Activated naive CD4-positive, alpha-beta T cell treated with anti-CD3 and anti-CD28 coated beads, Interleukin-2, amount 50 U/mL, for 24 hours (primary cell): Measurements from ENCODE around the gene NDUFB2.
"Not testable (repeated sequence)": the region's sequence is repeated elsewhere in the genome, so short reads cannot be mapped to it uniquely, and the experiment has no call there.

Experiments used
- H3K27ac Mint-ChIP-seq: one replicate; pipeline ENCODE4 v1.8.0; 2021; ENCODE audit warnings: mild to moderate bottlenecking, mixed read lengths
- H3K27me3 Mint-ChIP-seq: one replicate; pipeline ENCODE4 v1.8.0; 2021; ENCODE audit warnings: mixed read lengths
- H3K36me3 Mint-ChIP-seq: one replicate; pipeline ENCODE4 v1.8.0; 2021; ENCODE audit warnings: mixed read lengths
- H3K4me1 Mint-ChIP-seq: one replicate; pipeline ENCODE4 v1.8.0; 2021; ENCODE audit warnings: mixed read lengths
- H3K4me3 Mint-ChIP-seq: one replicate; pipeline ENCODE4 v1.8.0; 2021; ENCODE audit warnings: mild to moderate bottlenecking, mixed read lengths
- H3K9me3 Mint-ChIP-seq: one replicate; pipeline ENCODE4 v1.8.0; 2021; ENCODE audit warnings: mixed read lengths

Gene NDUFB2

DNA sequence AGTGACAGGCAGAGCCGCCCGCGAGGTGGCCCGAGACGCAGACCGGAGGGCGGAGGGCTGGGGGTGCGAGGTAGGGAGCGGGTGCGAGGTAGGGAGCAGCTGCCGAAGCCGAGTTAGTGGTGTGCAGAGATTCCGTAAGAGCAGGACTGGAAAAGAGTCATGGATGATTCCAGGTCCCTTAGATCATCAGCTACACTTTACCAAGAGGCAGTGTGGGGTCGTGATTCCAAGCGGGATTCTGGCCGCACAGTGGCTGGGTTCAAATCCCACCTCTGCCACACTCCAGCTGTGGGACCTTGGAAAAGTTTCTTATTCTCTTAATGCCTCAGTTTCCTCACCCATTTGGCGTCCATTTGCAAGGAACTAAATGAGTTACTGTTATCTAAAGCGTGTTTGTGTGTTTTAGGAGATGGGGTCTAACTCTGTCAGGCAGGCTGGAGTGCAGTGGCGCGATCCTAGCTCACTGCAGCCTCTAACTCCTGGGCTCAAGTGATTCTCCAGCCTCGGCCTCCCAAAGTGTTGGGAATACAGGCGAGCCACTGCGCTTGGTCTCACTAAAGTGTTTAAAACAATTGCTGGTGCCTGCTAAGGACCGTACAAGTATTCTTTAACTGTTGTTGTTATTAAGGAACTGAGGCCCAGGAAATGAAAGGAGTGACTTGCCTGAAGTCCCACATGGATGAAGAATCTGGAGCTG lies 1.1 kb downstream of the NDUFB2 start:
- Mint-ChIP-seq H3K4me3 (peak overlapping the region; percentile 99), H3K27ac (peak overlapping the region; percentile 99), H3K27me3 (no peaks in the 10 kb centered on the region), H3K36me3 (peaks cover 7% of the 10 kb centered on the region), H3K4me1 (peaks cover 38% of the 10 kb centered on the region), H3K9me3 (no peaks in the 10 kb centered on the region)

DNA sequence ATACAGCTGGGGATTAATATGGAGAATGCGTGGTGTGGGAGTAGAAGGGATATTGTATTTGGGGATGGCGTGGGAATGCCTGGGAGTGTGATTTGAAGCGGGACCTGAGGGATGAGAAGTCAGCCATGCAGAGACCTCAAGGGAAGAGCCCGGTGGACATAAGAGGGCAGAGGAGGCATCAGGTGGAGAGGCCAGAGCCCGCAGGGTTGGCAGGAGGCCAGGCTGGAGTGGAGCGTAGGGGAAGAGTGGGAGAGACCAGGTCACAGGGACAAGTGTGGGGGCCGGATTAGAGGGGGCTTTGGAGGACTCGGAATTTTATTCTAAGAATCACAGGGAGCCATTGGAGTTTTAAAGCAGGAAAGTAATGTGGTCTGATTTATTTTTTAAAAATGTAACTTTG lies 2.0 kb downstream of the NDUFB2 start:
- Mint-ChIP-seq H3K36me3 (peaks cover 7% of the 10 kb centered on the region), H3K4me3 (peak overlapping the region; percentile 99), H3K27ac (peak overlapping the region; percentile 93), H3K9me3 (no peaks in the 10 kb centered on the region), H3K4me1 (peaks cover 43% of the 10 kb centered on the region), H3K27me3 (no peaks in the 10 kb centered on the region)

DNA sequence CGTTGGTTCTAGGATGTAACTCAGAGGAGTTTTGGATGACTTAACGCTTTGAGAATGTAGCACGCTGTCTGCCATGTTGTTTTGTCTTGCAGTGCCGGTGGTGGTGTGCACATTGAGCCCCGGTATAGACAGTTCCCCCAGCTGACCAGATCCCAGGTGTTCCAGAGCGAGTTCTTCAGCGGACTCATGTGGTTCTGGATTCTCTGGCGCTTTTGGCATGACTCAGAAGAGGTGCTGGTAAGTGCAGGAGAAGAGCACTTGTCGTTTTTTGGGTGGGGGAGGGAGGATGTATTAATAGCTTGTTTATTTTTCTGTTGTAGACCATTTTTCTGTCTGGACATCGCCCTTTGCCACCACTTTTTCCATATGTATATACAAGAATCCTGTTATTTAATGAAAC lies 6.3 kb downstream of the NDUFB2 start:
- H3K36me3 Mint-ChIP-seq = peaks cover 6% of the 10 kb centered on the region
- H3K27ac Mint-ChIP-seq = peak overlapping the region; percentile 11
- H3K9me3 Mint-ChIP-seq = no peaks in the 10 kb centered on the region
- H3K4me3 Mint-ChIP-seq = no peak overlapping the region
- H3K4me1 Mint-ChIP-seq = peaks cover 26% of the 10 kb centered on the region
- no peaks in the 10 kb centered on the region for H3K27me3 Mint-ChIP-seq

DNA sequence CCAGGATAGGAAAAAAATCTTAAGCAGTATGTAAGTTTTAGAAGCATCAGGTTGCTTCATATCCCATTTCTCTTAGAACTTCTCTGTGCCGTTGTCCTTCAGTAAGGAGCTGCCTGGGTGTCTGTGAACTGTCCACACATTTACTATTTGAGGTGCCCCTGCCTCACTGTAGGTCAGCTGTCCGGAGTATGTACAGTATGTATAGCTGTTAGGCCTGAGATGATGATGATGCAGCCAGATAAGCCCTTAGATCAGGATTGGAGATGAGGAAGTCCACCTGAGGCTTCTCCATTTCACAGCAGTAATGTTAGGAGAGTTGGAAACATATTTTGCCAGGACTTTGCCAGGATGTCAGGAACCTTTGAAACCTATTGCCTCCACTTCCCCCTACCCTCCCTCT lies 7.7 kb downstream of the NDUFB2 start:
- Mint-ChIP-seq H3K36me3 (peaks cover 2% of the 10 kb centered on the region), H3K4me1 (peaks cover 14% of the 10 kb centered on the region), H3K4me3 (no peak overlapping the region), H3K9me3 (no peaks in the 10 kb centered on the region), H3K27me3 (no peaks in the 10 kb centered on the region), H3K27ac (no peak overlapping the region)

DNA sequence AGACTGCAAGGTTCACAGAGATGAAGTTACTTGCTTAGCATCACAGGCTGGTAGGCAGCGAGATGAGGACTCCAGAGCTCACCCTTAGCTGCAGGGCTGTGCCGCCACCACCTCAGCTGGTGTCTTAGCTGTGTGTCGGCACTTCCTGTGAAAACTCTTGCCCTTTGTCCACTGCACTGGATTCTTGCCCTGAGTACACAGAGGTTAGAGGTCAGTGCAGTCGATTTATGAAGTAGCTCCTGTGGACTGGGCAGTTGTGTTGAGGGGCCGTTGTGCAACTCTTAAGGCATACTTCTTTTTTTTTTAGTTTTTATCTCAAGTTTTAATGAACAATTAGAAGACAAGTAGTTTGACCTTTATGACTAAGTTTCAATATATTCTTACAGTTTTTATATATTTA lies 10.6 kb downstream of the NDUFB2 start:
- no peak overlapping the region for H3K4me3 Mint-ChIP-seq

DNA sequence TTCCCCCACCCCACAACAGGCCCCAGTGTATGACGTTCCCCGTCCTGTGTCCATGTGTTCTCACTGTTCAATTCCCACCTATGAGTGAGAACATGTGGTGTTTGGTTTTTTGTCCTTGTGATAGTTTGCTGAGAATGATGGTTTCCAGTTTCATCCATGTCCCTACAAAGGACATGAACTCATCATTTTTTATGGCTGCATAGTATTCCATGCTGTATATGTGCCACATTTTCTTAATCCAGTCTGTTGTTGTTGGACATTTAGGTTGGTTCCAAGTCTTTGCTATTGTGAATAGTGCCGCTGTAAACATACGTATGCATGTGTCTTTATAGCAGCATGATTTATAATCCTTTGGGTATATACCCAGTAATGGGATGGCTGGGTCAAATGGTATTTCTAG lies 12.3 kb downstream of the NDUFB2 start:
- not testable (repeated sequence) for H3K4me3 Mint-ChIP-seq, H3K9me3 Mint-ChIP-seq, H3K27me3 Mint-ChIP-seq, H3K4me1 Mint-ChIP-seq, H3K36me3 Mint-ChIP-seq, H3K27ac Mint-ChIP-seq

More for the DNA sequence above, 10.6 kb downstream of the NDUFB2 start:
- Mint-ChIP-seq H3K4me1 (peaks cover 8% of the 10 kb centered on the region), H3K27me3 (no peaks in the 10 kb centered on the region), H3K27ac (no peak overlapping the region), H3K9me3 (no peaks in the 10 kb centered on the region), H3K36me3 (peaks cover 3% of the 10 kb centered on the region)

DNA sequence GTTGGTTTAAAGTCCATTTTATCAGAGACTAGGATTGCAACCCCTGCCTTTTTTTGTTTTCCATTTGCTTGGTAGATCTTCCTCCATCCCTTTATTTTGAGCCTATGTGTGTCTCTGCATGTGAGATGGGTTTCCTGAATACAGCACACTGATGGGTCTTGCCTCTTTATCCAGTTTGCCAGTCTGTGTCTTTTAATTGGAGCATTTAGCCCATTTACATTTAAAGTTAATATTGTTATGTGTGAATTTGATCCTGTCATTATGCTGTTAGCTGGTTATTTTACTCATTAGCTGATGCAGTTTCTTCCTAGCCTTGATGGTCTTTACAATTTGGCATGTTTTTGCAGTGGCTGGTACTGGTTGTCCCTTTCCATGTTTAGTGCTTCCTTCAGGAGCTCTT lies 15.9 kb downstream of the NDUFB2 start:
- H3K27me3 Mint-ChIP-seq, H3K4me1 Mint-ChIP-seq, H3K9me3 Mint-ChIP-seq, H3K27ac Mint-ChIP-seq, H3K4me3 Mint-ChIP-seq, H3K36me3 Mint-ChIP-seq: not testable (repeated sequence)

DNA sequence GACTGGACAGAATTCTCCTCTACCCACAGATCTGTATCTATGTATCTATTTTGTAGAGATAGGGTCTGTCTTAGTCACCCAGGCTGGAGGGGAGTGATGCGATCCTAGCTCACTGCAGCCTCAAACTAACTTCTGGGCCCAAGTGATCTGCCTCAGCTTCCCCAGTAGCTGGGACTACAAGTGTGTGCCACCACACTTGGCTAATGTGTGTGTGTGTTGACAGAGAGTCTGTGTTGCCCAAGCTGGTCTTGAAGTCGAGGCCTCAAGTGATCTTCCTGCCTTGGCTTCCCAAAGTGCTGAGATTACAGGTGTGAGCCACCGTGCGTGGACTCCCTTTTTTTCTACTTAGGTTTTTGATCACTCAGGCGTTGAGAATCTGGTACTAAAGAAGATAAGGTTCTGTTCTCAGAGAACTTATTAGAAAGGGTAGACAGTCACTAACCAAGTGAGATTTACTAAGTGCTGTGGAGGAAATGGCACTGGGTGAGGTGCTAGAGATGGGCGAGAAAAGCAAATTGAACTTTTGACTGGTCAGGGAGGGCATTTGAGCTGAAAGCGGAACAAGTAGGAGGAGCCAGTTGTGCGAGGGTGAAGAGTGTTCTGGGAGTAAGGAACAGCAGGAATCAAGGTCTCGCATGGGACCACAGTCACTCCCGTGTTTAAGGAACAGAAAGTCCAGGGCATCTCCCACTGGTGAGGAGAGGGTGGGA lies 18.0 kb downstream of the NDUFB2 start:
- Mint-ChIP-seq H3K9me3 (no peaks in the 10 kb centered on the region), H3K27ac (peak overlapping the region; percentile 63), H3K4me1 (peaks cover 3% of the 10 kb centered on the region), H3K4me3 (no peak overlapping the region), H3K27me3 (no peaks in the 10 kb centered on the region), H3K36me3 (peaks cover 7% of the 10 kb centered on the region)

DNA sequence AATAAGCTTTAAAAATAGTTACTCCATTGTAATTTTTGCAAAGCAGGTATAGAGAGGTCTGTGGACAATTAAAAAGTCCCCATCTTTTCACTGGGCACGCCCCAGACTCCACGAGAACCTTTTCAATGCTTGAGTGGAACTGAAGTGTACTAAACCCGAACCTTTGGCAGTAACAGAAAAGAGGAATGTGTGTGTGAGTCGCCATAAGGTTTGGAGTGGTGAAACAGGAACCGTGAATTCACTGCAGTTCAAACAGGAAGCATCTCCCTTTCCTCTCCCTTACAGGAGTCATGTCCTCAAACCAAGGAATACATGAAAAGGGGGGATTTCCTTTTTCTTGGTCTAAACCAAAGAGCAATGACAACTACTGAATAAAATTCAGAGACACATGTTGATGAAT lies 23.2 kb downstream of the NDUFB2 start:
- Mint-ChIP-seq H3K27me3 (no peaks in the 10 kb centered on the region), H3K4me3 (no peak overlapping the region), H3K4me1 (peaks cover 32% of the 10 kb centered on the region), H3K9me3 (no peaks in the 10 kb centered on the region), H3K36me3 (no peaks in the 10 kb centered on the region), H3K27ac (no peak overlapping the region)

DNA sequence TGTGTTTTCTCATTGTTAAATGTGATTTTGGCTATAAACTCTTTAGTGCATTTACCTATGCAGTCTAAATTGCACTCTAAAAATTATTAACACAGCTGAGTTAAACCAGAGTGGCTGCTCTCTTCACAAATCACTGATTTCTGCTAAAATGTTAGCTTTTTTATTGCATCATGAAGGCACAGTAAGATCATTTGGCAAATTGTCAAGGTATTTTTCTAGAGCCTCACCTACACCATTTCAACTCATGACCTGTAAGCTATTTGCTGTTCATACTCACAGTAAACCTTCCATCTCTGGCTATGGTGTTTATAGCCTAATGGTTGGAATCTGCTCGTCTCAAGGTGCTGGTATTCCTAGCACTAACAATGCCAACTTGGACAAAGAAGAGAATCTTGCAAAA lies 25.7 kb downstream of the NDUFB2 start:
- no peak overlapping the region for H3K27ac Mint-ChIP-seq
- no peaks in the 10 kb centered on the region for H3K36me3 Mint-ChIP-seq
- no peaks in the 10 kb centered on the region for H3K27me3 Mint-ChIP-seq
- H3K4me3 Mint-ChIP-seq = no peak overlapping the region
- H3K4me1 Mint-ChIP-seq = peaks cover 32% of the 10 kb centered on the region
- H3K9me3 Mint-ChIP-seq = no peaks in the 10 kb centered on the region

DNA sequence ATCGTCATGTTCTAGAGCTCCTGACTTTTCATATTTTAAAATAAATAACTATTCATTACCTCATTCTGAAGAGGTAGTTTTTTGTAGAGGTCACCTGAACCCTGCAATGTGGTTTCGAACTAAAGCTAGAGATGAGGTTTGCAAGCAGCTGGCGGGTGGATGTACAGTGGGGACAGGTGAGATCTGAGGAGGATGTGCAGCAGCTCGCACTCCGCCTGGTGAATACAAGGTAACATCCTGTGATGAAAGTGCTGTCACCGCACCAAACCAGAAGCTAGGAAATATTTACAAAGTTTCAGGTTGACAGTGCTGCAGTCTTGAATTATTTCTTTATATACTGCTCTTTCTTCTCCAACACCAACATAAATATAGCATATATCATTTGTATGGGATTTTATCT lies 26.5 kb downstream of the NDUFB2 start:
- Mint-ChIP-seq H3K36me3 (no peaks in the 10 kb centered on the region), H3K9me3 (no peaks in the 10 kb centered on the region), H3K27me3 (no peaks in the 10 kb centered on the region), H3K27ac (peak overlapping the region; percentile 89), H3K4me3 (peak overlapping the region; percentile 51), H3K4me1 (peaks cover 32% of the 10 kb centered on the region)

DNA sequence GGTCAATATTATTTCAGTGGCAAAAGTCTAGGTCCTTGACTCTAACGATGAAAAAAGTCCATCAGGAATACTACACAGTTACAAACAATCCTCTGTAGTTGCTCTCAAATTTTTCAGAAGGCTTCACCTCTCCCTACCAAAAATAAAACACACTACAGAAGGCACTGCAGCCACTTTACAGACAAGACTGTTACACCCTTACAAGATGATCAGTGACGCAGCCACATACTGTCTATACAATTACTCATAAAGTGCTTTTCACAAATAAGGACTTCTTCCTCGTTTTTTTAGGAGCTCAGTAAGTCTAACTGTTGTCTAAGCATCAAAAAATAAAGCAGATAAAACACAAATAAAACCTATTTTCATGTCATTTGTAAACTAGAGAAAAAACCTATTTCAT lies 27.1 kb downstream of the NDUFB2 start:
- H3K4me1 Mint-ChIP-seq = peaks cover 32% of the 10 kb centered on the region
- peak overlapping the region; percentile 89 for H3K27ac Mint-ChIP-seq
- H3K27me3 Mint-ChIP-seq = no peaks in the 10 kb centered on the region
- H3K36me3 Mint-ChIP-seq = no peaks in the 10 kb centered on the region
- H3K9me3 Mint-ChIP-seq = no peaks in the 10 kb centered on the region
- H3K4me3 Mint-ChIP-seq = no peak overlapping the region

DNA sequence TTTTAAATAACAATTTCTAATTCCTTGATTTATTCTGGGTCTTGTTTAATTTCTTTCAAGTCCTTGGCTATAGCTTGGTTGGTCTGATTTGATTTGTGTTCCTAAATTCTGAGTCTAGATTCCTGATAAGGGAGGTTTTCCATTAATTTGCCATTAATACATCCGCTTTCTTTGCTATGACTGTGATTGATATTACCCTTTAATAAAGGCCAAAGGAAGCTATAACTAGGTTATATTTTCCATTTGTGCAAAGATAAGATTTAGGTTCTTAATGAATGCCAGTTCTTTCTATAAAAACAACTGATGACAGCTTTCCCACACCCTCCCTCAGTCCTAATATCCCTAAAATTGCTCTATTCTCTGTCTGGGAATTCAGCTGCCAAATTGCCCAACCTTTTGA lies 28.2 kb downstream of the NDUFB2 start:
- Mint-ChIP-seq H3K4me1 (peaks cover 27% of the 10 kb centered on the region), H3K4me3 (no peak overlapping the region), H3K36me3 (peaks cover 1% of the 10 kb centered on the region), H3K9me3 (no peaks in the 10 kb centered on the region), H3K27me3 (no peaks in the 10 kb centered on the region), H3K27ac (peak overlapping the region; percentile 17)

DNA sequence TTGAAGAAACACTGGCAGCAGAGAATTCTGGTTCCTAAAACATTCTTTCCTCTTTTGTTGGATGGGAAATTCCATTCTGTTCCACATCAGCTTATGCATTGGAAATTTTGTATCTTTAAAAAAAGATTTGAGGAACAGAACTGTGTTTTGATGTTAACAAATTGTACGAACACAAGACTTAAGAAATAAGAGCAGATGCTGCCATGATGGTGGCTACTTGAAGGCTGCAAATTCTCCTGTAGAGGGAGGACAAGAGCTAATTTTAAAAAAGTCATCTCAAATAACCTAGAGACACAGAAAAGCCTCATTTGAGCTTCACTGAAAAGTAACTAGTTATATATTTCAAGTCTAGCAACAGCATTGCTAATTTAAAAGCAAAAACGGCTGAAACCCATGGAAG lies 29.8 kb downstream of the NDUFB2 start:
- Mint-ChIP-seq H3K36me3 (peaks cover 3% of the 10 kb centered on the region), H3K27me3 (no peaks in the 10 kb centered on the region), H3K9me3 (no peaks in the 10 kb centered on the region), H3K4me1 (peaks cover 22% of the 10 kb centered on the region), H3K4me3 (no peak overlapping the region), H3K27ac (peak overlapping the region; percentile 79)

DNA sequence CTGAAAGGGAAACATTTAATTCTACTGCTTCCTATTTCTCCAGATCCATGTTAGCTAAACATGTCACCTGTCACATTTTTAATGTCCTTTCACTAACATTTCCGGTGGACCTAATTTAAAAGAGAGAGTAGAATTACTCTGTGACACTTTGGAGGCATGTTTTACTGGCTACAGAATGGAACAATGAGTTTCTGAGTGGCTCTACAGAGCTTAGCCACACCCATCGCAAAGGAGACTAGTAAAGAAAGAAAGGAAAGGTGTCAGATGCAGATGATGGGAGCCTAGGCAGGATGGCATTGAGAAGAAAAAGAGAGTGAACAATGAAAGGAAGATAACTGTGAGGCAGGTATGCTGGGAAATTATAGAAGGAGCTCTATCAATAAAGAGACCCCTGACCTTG lies 35.9 kb downstream of the NDUFB2 start:
- H3K36me3 Mint-ChIP-seq = peaks cover 11% of the 10 kb centered on the region
- no peaks in the 10 kb centered on the region for H3K9me3 Mint-ChIP-seq
- no peak overlapping the region for H3K27ac Mint-ChIP-seq
- no peak overlapping the region for H3K4me3 Mint-ChIP-seq
- no peaks in the 10 kb centered on the region for H3K4me1 Mint-ChIP-seq
- no peaks in the 10 kb centered on the region for H3K27me3 Mint-ChIP-seq

DNA sequence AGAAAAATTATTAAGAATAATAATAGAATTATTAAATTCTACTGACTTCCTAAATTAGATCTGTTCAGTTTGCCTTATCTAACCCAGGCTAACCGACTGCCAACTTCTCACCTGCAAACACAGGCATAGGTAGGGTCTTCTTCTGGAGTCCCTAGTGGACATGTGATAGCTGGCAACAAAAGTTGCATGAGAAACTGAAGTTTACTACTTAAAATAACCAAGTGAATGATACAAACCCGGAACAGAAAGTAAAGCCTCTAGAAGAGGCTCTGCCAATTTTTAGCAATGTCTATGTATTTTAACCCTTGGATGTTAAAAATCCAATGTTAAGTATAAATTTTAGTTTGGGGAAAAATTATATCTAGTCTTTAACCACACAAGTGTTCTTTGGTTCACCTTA lies 37.6 kb downstream of the NDUFB2 start:
- Mint-ChIP-seq H3K27ac (no peak overlapping the region), H3K9me3 (no peaks in the 10 kb centered on the region), H3K4me1 (no peaks in the 10 kb centered on the region), H3K36me3 (peaks cover 11% of the 10 kb centered on the region), H3K27me3 (no peaks in the 10 kb centered on the region), H3K4me3 (no peak overlapping the region)

DNA sequence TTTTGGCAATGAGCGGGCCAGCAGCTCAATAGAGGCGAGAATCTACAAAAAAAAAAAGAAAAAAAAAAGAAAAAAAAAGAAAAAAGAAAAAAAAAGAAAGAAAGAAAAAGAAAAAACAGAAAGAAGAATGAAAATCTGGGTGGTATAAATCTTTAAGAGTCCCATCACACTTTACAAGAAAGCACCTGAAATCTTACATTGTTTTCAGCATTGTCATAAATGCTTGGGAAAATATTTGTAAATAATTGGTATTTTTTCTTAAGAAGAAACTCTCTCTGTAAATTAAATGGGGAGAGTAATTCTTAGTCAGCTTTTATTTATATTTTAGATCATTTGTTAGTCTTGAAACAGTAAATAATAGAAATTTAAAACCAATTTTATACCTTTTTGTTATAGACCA lies 38.2 kb downstream of the NDUFB2 start:
- Mint-ChIP-seq H3K36me3 (peaks cover 11% of the 10 kb centered on the region), H3K27me3 (no peaks in the 10 kb centered on the region), H3K27ac (no peak overlapping the region), H3K4me3 (no peak overlapping the region), H3K4me1 (no peaks in the 10 kb centered on the region), H3K9me3 (no peaks in the 10 kb centered on the region)
